IMR-90 (cell line): Measurements from ENCODE around the gene DSCAM. TPM values are rescaled to one million over a fixed set of nuclear protein-coding genes. Genes with fewer than 3 reads are reported as not detected.

ENCODE experiments used
- ATAC-seq: fragments of 200-7000 bp; cut with Tn5 transposase; 2 replicates; pipeline ENCODE4 v1.9.1; 2020; ENCODE audit warnings: low read depth, mild to moderate bottlenecking, moderate library complexity
- BruUV-seq: library from RNA; stranded (reverse); fragments of 400-500 nt; replicated peaks from 2 replicates; lab custom pipeline; 2021; lab: Mats Ljungman, UMichigan
- CTCF ChIA-PET: fragments of 300-600 bp; formaldehyde crosslinking; extraction: SDS; loops from one replicate; lab custom pipeline; 2021; ENCODE audit warnings: antibody characterized with exemption; lab: Yijun Ruan, JAX
- POLR2A ChIA-PET: fragments of 300-600 bp; sonication (Branson Sonifier 250); formaldehyde crosslinking; loops from one replicate; lab custom pipeline; 2022; ENCODE audit warnings: antibody characterized with exemption; ENCODE audit not compliant: unreplicated experiment; lab: Charles Lee
- DNase-seq: peaks from one replicate; pipeline ENCODE4 v3.0.0; 2013
- H2AFZ ChIP-seq: replicated peaks from 2 replicates; pipeline ENCODE3; 2013; ENCODE audit warnings: low read length, mild to moderate bottlenecking; ENCODE audit not compliant: poor library complexity
- H2AK5ac ChIP-seq: 2 replicates; pipeline ENCODE4 v1.6.1; 2013; ENCODE audit warnings: low read depth, low read length, inconsistent platforms
- H2AK9ac ChIP-seq: replicated peaks from 2 replicates; pipeline ENCODE3; 2013; ENCODE audit warnings: mild to moderate bottlenecking, low read depth, low read length, moderate library complexity; ENCODE audit not compliant: poor library complexity
- H2BK120ac ChIP-seq: 2 replicates; pipeline ENCODE4 v1.6.1; 2013; ENCODE audit warnings: low read depth, low read length, inconsistent platforms
- H2BK15ac ChIP-seq: 3 replicates; pipeline ENCODE4 v1.6.1; 2013; ENCODE audit warnings: low read depth, low read length, inconsistent platforms
- H2BK20ac ChIP-seq: 2 replicates; pipeline ENCODE4 v1.6.1; 2013; ENCODE audit warnings: low read depth, mild to moderate bottlenecking, inconsistent platforms, low read length, moderate library complexity
- H2BK5ac ChIP-seq: 2 replicates; pipeline ENCODE4 v1.6.1; 2013; ENCODE audit warnings: mild to moderate bottlenecking, low read depth, low read length, inconsistent platforms; ENCODE audit not compliant: poor library complexity, severe bottlenecking
- H3K14ac ChIP-seq: replicated peaks from 2 replicates; pipeline ENCODE4 v1.6.1; 2013; ENCODE audit warnings: low read depth, low read length, inconsistent platforms
- H3K18ac ChIP-seq: 2 replicates; pipeline ENCODE4 v1.6.1; 2013; ENCODE audit warnings: low read depth, low read length, control low read depth
- H3K23ac ChIP-seq: 2 replicates; pipeline ENCODE4 v1.6.1; 2013; ENCODE audit warnings: low read depth, low read length, inconsistent platforms
- H3K27ac ChIP-seq: 2 replicates; pipeline ENCODE4 v1.5.1; 2013; ENCODE audit warnings: mild to moderate bottlenecking, control low read depth, low read length; ENCODE audit not compliant: insufficient read depth
- H3K27me3 ChIP-seq: 2 replicates; pipeline ENCODE4 v1.6.1; 2013; ENCODE audit warnings: low read length; ENCODE audit not compliant: control insufficient read depth, insufficient read depth
- H3K36me3 ChIP-seq: 2 replicates; pipeline ENCODE4 v1.6.1; 2013; ENCODE audit warnings: low read length, mixed read lengths; ENCODE audit not compliant: control insufficient read depth, insufficient read depth
- H3K4ac ChIP-seq: 2 replicates; pipeline ENCODE4 v1.6.1; 2013; ENCODE audit warnings: low read depth, low read length, inconsistent platforms
- H3K4me1 ChIP-seq: 2 replicates; pipeline ENCODE4 v1.6.1; 2013; ENCODE audit warnings: low read length, mixed read lengths; ENCODE audit not compliant: control insufficient read depth, insufficient read depth
- H3K4me2 ChIP-seq: 2 replicates; pipeline ENCODE4 v1.6.1; 2013; ENCODE audit warnings: low read depth, mild to moderate bottlenecking, control low read depth, low read length, moderate library complexity
- H3K4me3 ChIP-seq: 2 replicates; pipeline ENCODE4 v1.5.1; 2013; ENCODE audit warnings: low read depth, mild to moderate bottlenecking, control low read depth, low read length, moderate library complexity; ENCODE audit not compliant: insufficient read depth
- H3K56ac ChIP-seq: 2 replicates; pipeline ENCODE4 v1.6.1; 2013; ENCODE audit warnings: low read length, inconsistent platforms; ENCODE audit not compliant: insufficient read depth; ENCODE audit errors: extremely low read depth
- H3K79me1 ChIP-seq, 2 experiments: 2 replicates each; pipeline ENCODE4 v1.6.1; 2013; ENCODE audit warnings: low read length in 2 of 2, inconsistent platforms in 1 of 2, low read depth in 1 of 2
- H3K9ac ChIP-seq: 2 replicates; pipeline ENCODE4 v1.6.1; 2013; ENCODE audit warnings: low read depth, low read length, control low read depth
- H3K9me1 ChIP-seq: 2 replicates; pipeline ENCODE4 v1.6.1; 2013; ENCODE audit warnings: low read length, inconsistent platforms; ENCODE audit not compliant: insufficient read depth
- H3K9me3 ChIP-seq: 2 replicates; pipeline ENCODE4 v1.6.1; 2013; ENCODE audit warnings: low read length; ENCODE audit not compliant: control insufficient read depth, insufficient read depth
- H4K20me1 ChIP-seq: 2 replicates; pipeline ENCODE4 v1.6.1; 2013; ENCODE audit warnings: low read length, inconsistent platforms; ENCODE audit not compliant: insufficient read depth
- H4K5ac ChIP-seq: 2 replicates; pipeline ENCODE4 v1.6.1; 2013; ENCODE audit warnings: mild to moderate bottlenecking, low read depth, low read length, control low read depth
- H4K8ac ChIP-seq, 2 experiments: 2 replicates each; pipeline ENCODE4 v1.6.1; 2013; ENCODE audit warnings: low read depth in 2 of 2, low read length in 2 of 2, control low read depth in 1 of 2, inconsistent platforms in 1 of 2
- H4K91ac ChIP-seq: 2 replicates; pipeline ENCODE4 v1.6.1; 2013; ENCODE audit warnings: low read depth, low read length, inconsistent platforms; ENCODE audit not compliant: insufficient read depth
- CEBPB ChIP-seq: IDR thresholded peaks from 2 replicates; pipeline ENCODE4 v1.6.1; 2012; ENCODE audit warnings: low read depth, low read length, improper control_type of control experiment
- ELK1 ChIP-seq: fragments of 150-350 bp; IDR thresholded peaks from 2 replicates; pipeline ENCODE4 v1.6.1; 2016; ENCODE audit warnings: low read depth, mild to moderate bottlenecking, low read length, moderate library complexity, borderline replicate concordance
- FOS ChIP-seq: fragments of 150-350 bp; IDR thresholded peaks from 2 replicates; pipeline ENCODE4 v1.6.1; 2016; ENCODE audit warnings: low read depth, low read length
- MAFK ChIP-seq: IDR thresholded peaks from 2 replicates; pipeline ENCODE4 v1.6.1; 2012; ENCODE audit warnings: low read depth, low read length, improper control_type of control experiment
- MAZ ChIP-seq: IDR thresholded peaks from 2 replicates; pipeline ENCODE4 v1.6.1; 2012; ENCODE audit warnings: low read depth, mild to moderate bottlenecking, low read length, improper control_type of control experiment, moderate library complexity, borderline replicate concordance
- POLR2A ChIP-seq: IDR thresholded peaks from 2 replicates; pipeline ENCODE4 v1.6.1; 2012; ENCODE audit warnings: mild to moderate bottlenecking, low read depth, low read length
- RFX5 ChIP-seq: IDR thresholded peaks from 2 replicates; pipeline ENCODE4 v1.8.0; 2012; ENCODE audit warnings: low read depth, mild to moderate bottlenecking, low read length, moderate library complexity
- WGBS, 2 experiments: methylation state at CpG; one replicate each; pipeline versions ENCODE4 v1.1.5 to v1.1.7; 2013; ENCODE audit warnings: missing lambda C conversion rate in 2 of 2; ENCODE audit not compliant: insufficient read length in 1 of 2; ENCODE audit errors: extremely low coverage in 2 of 2; 5-methylcytosine and 5-hydroxymethylcytosine counted together
- dilution Hi-C: fragments of 300-500 bp; cut with HindIII; formaldehyde crosslinking; loops from one replicate; pipeline ENCODE4 v1.14.3; 2018; ENCODE audit warnings: low sequenced_read_pairs; ENCODE audit not compliant: unreplicated experiment
- in situ Hi-C: fragments of 300-500 bp; cut with MboI; formaldehyde crosslinking; loops from 3 replicates; pipeline ENCODE4 v1.14.3; 2019; ENCODE audit warnings: low sequenced_read_pairs, inconsistent platforms, mixed read lengths
- intact Hi-C: fragments of 100-400 bp; cut with micrococcal nuclease; formaldehyde crosslinking; loops from 2 replicates; pipeline ENCODE4 v1.10.0; 2022
- polyA plus RNA-seq, 3 experiments: library from polyadenylated mRNA; depleted of rRNA; stranded (reverse); fragments of >200 nt; gene quantifications; 2 replicates each; pipeline ENCODE4 v1.2.3, GENCODE V29; 2012; ENCODE audit warnings: low replicate concordance in 1 of 3
- total RNA-seq: library from RNA; depleted of rRNA; stranded (reverse); fragments of >200 nt; gene quantifications from 2 replicates; pipeline ENCODE4 v1.2.3, GENCODE V29; 2012

Gene DSCAM
- total and polyA plus RNA-seq, 2 of the 4 experiments (the other 2 are of a cell fraction) = under 0.01 to 0.02 TPM

- H3K23ac ChIP-seq = no peak overlapping the region
- H2BK20ac ChIP-seq = no peak overlapping the region
- H3K4me1 ChIP-seq = no peaks in the 10 kb centered on the region
- no peak overlapping the region for H3K14ac ChIP-seq
- dilution Hi-C loops (no loop called here), in situ Hi-C loops (no loop called here), intact Hi-C loops (no loop called here)
- H3K9ac ChIP-seq = no peak overlapping the region
- no TSS peak for BruUV-seq
- no peak for TF ChIP-seq MAFK
- no peak for TF ChIP-seq ELK1
- no peak for TF ChIP-seq POLR2A
- TF ChIP-seq FOS = no peak
- no peak for TF ChIP-seq CEBPB
- no peak for TF ChIP-seq RFX5
- TF ChIP-seq MAZ = no peak
- no peaks in the 10 kb centered on the region for H3K27me3 ChIP-seq
- ATAC-seq = no peak
- no peak overlapping the region for H3K4me3 ChIP-seq
- no peaks in the 10 kb centered on the region for H4K20me1 ChIP-seq
- no peak overlapping the region for H3K4ac ChIP-seq
- no peaks in the 10 kb centered on the region for H3K9me1 ChIP-seq
- H3K56ac ChIP-seq = no peak overlapping the region
- no peak for DNase-seq
- H3K9me3 ChIP-seq = peaks cover 12% of the 10 kb centered on the region
- no peak overlapping the region for H2AFZ ChIP-seq
- no peak overlapping the region for H4K8ac ChIP-seq
- WGBS, 2 experiments = no CpG with 5 or more reads among the region's 3 CpGs
- H3K4me2 ChIP-seq = no peak overlapping the region
- POLR2A ChIA-PET = no interaction called here
- no peak overlapping the region for H3K27ac ChIP-seq
- no peak overlapping the region for H4K5ac ChIP-seq
- H4K91ac ChIP-seq = no peak overlapping the region
- CTCF ChIA-PET = no interaction called here
- H3K79me1 ChIP-seq = no peaks in the 10 kb centered on the region
- no peak overlapping the region for H2BK5ac ChIP-seq
- no peak overlapping the region for H3K18ac ChIP-seq
- H2BK15ac ChIP-seq = no peak overlapping the region
- no peaks in the 10 kb centered on the region for H3K36me3 ChIP-seq
- H2AK9ac ChIP-seq = no peak overlapping the region
- H2BK120ac ChIP-seq = no peak overlapping the region
- no peak overlapping the region for H2AK5ac ChIP-seq
These were observed 147.6 kb downstream of the DSCAM start for GRCh38 chr21:40699366-40699765.
